ENCODE measurements around the gene LMBR1L. TPM values are rescaled to one million over a fixed set of nuclear protein-coding genes. Genes with fewer than 3 reads are reported as not detected.

Gene LMBR1L
- total and polyA plus RNA-seq, 2 of the 13 experiments (the other 11 are each of a cell fraction or from before 2014, with no cell fraction given) = 12.2 to 65.9 TPM

DNA sequence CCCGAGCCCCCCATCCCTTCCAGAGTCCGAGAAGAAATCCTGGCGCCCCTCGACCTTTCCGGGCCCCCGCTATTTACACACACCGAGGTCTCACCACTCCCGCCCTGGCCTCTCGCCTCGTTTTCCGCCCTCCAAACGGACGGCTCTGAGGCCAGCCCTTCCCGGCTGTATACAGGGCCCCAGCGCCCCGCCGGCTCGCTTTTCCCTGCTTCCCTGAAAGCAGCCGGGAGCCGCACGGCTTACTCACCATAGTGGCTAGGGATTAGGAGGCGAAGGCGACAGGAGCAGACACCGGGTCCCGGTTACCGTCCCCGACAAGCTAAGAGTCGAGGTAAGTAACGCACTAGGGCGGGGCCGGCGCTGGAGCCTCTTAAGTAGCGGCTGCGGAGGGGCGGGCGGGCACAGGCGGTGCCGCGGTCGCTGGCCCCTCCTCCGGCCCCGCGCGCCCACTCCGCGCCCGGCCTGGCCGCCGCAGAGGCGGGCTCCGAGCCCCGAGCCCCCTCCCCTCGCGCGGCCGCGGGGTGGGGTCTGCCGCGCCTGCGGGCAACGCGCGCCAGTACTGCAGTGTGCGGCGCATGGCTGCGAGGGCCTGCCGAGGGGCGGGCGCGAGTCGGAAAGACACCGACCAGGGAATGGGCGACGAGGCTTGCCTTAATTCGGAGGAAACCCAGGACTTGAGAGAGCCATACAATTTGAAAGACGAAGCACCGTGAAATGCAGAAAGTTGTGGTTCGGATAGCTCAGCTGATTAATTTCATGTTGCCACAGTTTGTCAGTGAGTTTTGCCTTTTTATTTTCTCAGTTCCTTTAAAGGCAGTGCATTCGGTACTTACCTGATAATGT is 20.6 kb upstream of the LMBR1L start, which contains the start of gene TUBA1B (continued):
- TF ChIP-seq BRF2 (CRISPR knock-in tag; IDR thresholded peaks at IDR 0.05) (peak; percentile 46; the same call in 1 of the 2 replicates), GATAD1 (CRISPR knock-in tag; IDR thresholded peaks at IDR 0.05) (0 out of 2 replicates have a peak, but pooled peaks have one; percentile 56), HINFP (CRISPR knock-in tag; IDR thresholded peaks at IDR 0.05; ENCODE audit: low read depth) (no peak), ZNF414 (CRISPR knock-in tag; IDR thresholded peaks at IDR 0.05) (no peak; the same call in 1 of the 2 replicates), KDM5B (CRISPR knock-in tag; IDR thresholded peaks at IDR 0.05; ENCODE audit: borderline replicate concordance) (peak; percentile 55; the same call in 1 of the 2 replicates), RBAK (CRISPR knock-in tag; IDR thresholded peaks at IDR 0.05) (no peak), PHB2 (IDR thresholded peaks at IDR 0.05; ENCODE audit: partially characterized antibody) (no peak), ZNF382 (CRISPR knock-in tag; IDR thresholded peaks at IDR 0.05; ENCODE audit: borderline replicate concordance) (no peak), CHCHD3 (CRISPR knock-in tag; IDR thresholded peaks at IDR 0.05) (no peak), FOXA3 (CRISPR knock-in tag; IDR thresholded peaks at IDR 0.05) (no peak), ELF4 (CRISPR knock-in tag; IDR thresholded peaks at IDR 0.05; ENCODE audit: borderline replicate concordance) (no peak), SOX6 (IDR thresholded peaks at IDR 0.05) (no peak), SOX6 (CRISPR knock-in tag; IDR thresholded peaks at IDR 0.05) (no peak), ZNF274 (CRISPR knock-in tag; IDR thresholded peaks at IDR 0.05) (no peak), JDP2 (CRISPR knock-in tag; IDR thresholded peaks at IDR 0.05; ENCODE audit: borderline replicate concordance) (no peak; the same call in 1 of the 2 replicates), ZSCAN12 (CRISPR knock-in tag; IDR thresholded peaks at IDR 0.05) (no peak), HMG20B (CRISPR knock-in tag; conservative IDR thresholded peaks at IDR 0.05) (no peak), ZFP1 (CRISPR knock-in tag; IDR thresholded peaks at IDR 0.05) (no peak), ZNF326 (CRISPR knock-in tag; IDR thresholded peaks at IDR 0.05; ENCODE audit: borderline replicate concordance) (no peak)
- TF ChIP-seq, protein P1, sequence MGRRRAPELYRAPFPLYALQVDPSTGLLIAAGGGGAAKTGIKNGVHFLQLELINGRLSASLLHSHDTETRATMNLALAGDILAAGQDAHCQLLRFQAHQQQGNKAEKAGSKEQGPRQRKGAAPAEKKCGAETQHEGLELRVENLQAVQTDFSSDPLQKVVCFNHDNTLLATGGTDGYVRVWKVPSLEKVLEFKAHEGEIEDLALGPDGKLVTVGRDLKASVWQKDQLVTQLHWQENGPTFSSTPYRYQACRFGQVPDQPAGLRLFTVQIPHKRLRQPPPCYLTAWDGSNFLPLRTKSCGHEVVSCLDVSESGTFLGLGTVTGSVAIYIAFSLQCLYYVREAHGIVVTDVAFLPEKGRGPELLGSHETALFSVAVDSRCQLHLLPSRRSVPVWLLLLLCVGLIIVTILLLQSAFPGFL (CRISPR knock-in tag; IDR thresholded peaks at IDR 0.05) = no peak
- TF ChIP-seq, protein P2, sequence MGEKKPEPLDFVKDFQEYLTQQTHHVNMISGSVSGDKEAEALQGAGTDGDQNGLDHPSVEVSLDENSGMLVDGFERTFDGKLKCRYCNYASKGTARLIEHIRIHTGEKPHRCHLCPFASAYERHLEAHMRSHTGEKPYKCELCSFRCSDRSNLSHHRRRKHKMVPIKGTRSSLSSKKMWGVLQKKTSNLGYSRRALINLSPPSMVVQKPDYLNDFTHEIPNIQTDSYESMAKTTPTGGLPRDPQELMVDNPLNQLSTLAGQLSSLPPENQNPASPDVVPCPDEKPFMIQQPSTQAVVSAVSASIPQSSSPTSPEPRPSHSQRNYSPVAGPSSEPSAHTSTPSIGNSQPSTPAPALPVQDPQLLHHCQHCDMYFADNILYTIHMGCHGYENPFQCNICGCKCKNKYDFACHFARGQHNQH (CRISPR knock-in tag; IDR thresholded peaks at IDR 0.05) = peak; percentile 63
- TF ChIP-seq, protein P3, sequence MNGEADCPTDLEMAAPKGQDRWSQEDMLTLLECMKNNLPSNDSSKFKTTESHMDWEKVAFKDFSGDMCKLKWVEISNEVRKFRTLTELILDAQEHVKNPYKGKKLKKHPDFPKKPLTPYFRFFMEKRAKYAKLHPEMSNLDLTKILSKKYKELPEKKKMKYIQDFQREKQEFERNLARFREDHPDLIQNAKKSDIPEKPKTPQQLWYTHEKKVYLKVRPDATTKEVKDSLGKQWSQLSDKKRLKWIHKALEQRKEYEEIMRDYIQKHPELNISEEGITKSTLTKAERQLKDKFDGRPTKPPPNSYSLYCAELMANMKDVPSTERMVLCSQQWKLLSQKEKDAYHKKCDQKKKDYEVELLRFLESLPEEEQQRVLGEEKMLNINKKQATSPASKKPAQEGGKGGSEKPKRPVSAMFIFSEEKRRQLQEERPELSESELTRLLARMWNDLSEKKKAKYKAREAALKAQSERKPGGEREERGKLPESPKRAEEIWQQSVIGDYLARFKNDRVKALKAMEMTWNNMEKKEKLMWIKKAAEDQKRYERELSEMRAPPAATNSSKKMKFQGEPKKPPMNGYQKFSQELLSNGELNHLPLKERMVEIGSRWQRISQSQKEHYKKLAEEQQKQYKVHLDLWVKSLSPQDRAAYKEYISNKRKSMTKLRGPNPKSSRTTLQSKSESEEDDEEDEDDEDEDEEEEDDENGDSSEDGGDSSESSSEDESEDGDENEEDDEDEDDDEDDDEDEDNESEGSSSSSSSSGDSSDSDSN (CRISPR knock-in tag; IDR thresholded peaks at IDR 0.05) = peak; percentile 42; the same call in 1 of the 2 replicates
